ENCODE measurements around the gene RERE.
"Not testable (repeated sequence)": the region's sequence is repeated elsewhere in the genome, so short reads cannot be mapped to it uniquely, and the experiment has no call there.

RERE gene

GRCh38 chr1:8752411-8752810 is 65.0 kb downstream of the RERE start:
- DNase-seq (ENCODE audit: low read depth in 2 of 2), result no peak

DNA sequence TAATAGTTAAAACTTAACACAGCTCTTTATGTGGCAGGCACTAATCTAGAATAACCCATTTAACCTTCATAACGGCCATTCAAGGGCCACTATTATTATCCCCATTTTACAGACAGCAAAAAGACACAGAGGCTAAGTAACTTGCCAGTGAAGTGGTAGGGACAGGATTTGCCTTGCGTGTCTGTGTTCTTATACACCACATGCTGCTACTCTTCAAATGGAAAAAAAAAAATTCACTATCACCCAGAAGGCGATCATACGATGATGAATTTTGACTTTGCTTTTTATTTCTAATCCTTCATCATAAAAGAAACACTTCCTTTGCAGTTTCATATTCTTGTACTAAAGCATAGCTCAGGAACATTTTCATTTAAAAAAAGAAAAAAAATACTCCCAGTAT is 65.5 kb downstream of the RERE start:
- no peak for DNase-seq (ENCODE audit: low read depth in 2 of 2)

- DNase-seq (ENCODE audit: low read depth in 2 of 2), result no peak
Observed at GRCh38 chr1:8747879-8748825, 69.3 kb downstream of the RERE start.

DNA sequence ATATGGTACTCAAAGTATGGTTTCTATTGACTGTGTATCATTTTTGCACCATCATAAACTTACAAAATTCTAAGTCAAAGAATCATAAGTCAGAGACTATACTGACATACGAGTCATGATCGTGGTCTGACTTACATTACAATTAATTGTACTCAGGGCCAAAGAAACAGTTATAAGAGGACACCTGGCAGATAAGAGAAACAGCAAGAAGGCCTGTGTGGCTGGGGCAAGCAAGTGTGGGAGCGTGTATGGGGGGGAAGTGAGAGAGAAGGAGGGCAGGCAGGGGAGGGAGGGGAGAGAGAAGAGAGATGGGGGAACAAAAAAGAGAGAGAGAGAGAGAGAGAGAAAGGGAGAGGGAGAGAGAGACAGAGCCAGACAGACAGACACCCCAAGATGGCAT is 70.9 kb downstream of the RERE start:
- DNase-seq (ENCODE audit: low read depth in 2 of 2), result no peak

- no peak for DNase-seq (ENCODE audit: low read depth in 2 of 2)
Observed at GRCh38 chr1:8745749-8746390, 71.6 kb downstream of the RERE start.

DNA sequence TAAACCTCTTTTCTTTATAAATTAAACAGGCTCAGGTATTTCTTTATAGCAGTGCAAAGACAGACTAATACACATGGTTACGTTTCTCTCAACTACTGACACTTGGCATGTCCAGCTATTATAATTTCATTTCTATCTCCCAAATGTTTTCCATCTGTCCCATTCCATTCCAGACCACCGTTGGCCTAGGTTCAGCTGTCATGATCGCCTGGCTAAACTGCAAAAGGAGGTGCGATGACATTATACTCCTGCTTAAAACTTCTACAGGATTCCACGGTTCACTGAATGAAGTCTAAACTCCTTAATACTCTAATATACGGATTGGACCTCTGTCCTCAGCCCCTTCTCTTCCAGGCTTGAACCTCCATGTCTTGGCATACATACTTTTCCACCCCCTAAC is 72.1 kb downstream of the RERE start:
- DNase-seq (ENCODE audit: low read depth in 2 of 2), result no peak

- no peak for DNase-seq (ENCODE audit: low read depth in 2 of 2)
Observed at GRCh38 chr1:8742022-8742924, 75.2 kb downstream of the RERE start.

GRCh38 chr1:8740034-8740449 is 77.4 kb downstream of the RERE start:
- DNase-seq (ENCODE audit: low read depth in 2 of 2), result no peak

DNA sequence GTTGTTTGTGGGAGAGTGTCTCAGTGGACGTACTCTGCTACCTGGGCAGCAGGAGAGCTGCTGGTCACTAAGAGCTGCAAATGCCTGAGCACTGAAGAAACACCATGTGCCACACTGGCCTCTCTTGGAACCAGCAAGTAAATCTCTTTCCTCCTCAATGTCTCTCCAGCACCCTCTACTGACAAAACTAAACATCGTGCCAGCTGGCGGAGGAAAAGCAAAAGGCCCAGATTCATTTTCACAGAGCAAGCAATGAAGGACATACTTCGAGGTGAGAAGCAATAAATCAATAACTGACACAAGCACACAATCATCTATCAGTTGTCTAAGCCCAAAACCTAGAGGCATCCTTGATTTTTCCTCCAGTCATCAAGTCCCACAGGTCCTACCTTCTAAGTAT is 78.1 kb downstream of the RERE start:
- no peak for DNase-seq (ENCODE audit: low read depth in 2 of 2)

DNA sequence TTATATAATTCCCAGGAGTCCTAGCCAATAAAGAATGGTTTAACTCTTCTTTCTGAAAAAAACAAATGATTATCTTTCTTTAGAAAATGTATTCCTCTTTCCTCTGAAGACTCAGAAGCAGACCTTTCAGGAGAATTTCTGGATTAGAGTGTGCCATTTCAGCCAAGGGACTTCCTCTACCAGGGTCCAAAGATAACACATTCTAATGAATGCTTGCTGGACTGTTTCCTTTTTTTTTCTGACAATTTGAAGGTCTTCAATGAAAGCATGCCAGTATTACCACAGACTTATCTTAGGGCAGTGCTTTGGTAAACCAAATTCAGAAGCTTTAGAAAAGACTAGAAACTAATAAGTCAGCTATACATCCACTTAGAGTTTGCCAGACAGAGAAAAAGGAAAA is 80.5 kb downstream of the RERE start:
- no peak for DNase-seq (ENCODE audit: low read depth in 2 of 2)

DNA sequence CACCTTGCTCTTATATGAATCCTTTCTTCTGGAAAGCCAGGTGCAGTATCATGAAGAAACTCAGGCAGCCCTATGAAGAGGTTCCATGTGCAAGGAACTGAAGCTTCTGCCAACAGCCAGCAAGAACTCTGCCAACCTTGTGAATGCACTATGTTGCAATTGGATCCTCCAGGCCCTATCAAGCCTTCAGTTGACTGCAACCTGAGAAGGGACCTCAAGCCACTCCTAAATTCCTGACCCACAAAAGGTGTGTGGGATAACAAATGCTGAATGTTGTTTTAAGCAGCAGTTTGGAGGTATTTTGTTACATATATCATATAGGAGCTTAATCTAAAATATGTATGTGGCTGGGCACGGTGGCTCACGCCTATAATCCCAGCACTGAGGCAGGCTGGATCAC is 84.0 kb downstream of the RERE start:
- no peak for DNase-seq (ENCODE audit: low read depth in 2 of 2)

DNA sequence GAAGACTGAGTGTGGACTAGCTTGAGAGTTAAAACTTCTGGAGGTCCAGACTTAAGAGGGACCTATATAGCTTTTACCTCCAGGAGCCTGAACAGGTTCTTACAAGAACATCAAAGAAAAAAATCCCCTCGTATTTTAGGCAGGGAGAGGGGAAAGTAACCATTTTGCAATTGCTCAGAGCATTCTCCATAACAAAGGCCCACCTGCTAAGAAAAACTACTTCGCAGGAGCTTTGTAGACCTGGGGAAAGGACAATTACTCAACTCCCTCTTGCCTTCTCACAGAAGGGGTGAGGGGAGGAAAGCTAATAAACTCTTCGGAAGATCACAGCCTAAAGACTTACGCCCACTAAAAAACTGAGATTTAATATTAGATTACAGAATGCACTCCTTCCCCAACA is 86.3 kb downstream of the RERE start:
- no peak for DNase-seq (ENCODE audit: low read depth in 2 of 2)

DNA sequence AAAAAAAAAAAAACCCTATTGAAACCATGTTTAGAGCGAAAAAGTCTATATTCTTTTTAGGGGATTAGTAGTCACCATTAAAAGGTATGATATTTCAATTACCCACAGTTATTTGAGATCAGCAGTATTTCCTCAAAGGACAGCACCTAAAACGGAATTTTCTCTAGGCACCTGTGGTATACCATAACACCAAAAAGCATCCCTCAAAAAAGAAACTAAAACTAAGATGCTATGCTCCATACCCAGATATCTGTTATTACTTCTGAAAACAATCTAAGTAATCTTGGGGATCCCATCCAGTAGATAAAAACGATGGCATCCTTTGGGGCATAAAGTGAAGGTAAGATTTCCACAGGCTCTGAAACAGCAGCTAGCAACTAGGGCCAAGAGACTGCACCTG is 89.0 kb downstream of the RERE start:
- DNase-seq (ENCODE audit: low read depth in 2 of 2), result no peak

DNA sequence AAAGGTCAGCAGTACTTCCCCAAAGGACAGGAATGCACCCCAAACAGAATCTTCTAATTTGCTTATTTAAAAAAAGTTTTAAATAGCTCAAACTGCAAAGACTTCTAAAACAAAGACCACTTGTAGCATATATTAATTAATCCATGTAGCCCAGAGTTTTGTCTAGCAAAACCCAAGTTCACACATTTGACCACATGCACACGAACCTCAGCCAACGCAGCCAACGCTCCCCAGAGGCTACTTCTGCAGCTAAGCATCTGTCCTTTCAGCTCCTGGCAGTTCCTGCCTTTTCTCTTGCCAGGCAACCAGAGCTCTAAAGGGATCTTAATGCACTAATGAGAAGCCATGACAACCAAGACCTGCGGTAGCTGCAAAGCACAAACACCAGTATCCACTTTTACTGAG is 89.6 kb downstream of the RERE start:
- no peak for DNase-seq (ENCODE audit: low read depth in 2 of 2)

- DNase-seq (ENCODE audit: low read depth in 2 of 2), result not testable (repeated sequence)
Observed at GRCh38 chr1:8727316-8727715, 90.1 kb downstream of the RERE start.

GRCh38 chr1:8726801-8727186 is 90.6 kb downstream of the RERE start:
- not testable (repeated sequence) for DNase-seq (ENCODE audit: low read depth in 2 of 2)

GRCh38 chr1:8723010-8723409 is 94.4 kb downstream of the RERE start:
- DNase-seq (ENCODE audit: low read depth in 2 of 2), result no peak

DNA sequence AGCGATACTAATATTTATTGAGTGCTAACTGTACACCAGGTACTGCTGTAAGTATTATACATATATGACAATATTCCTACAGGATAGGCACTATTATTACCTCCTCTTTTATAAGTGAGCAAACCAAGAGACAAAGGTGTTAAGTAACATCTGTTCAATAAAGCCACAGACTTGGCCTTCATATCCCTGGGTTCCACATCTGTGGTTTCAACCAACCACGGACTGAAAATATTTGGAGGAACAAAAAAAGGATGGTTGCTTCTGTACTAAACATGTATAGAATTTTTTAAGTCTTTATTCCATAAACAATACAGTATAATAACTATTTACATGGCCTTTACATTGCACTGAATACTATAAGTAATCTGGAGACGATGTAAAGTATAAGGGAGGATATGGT is 95.1 kb downstream of the RERE start:
- no peak for DNase-seq (ENCODE audit: low read depth in 2 of 2)

DNA sequence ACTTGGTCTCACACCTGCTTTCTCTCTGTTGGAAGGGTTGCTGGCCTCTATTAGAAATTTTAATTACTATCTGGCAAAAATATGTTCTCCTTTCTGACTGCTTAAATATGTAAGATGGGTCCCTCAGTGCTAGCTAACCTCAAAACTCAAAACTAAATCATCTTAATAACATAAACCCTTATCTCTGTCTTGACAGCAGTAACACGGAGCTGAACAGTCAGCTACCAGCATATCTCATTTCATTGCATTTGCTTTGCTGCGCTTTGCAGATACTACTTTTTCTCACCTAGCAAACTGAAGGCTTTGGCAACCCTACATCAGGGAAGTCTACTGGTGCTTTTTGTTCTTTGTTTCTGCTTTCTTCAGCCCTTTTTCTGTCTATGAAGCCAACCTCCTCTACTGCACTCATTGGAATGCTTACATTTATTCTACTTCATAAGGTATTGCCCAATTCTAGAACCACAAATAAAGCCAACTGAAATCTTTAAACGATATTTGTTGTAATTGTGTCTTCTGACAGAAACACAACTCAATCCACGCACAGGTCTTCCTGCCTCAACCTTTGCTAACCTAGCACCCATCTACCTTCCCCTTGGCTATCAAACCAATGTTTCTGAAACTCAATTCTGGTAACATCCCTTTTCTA is 95.6 kb downstream of the RERE start:
- DNase-seq (ENCODE audit: low read depth in 2 of 2), result no peak

DNA sequence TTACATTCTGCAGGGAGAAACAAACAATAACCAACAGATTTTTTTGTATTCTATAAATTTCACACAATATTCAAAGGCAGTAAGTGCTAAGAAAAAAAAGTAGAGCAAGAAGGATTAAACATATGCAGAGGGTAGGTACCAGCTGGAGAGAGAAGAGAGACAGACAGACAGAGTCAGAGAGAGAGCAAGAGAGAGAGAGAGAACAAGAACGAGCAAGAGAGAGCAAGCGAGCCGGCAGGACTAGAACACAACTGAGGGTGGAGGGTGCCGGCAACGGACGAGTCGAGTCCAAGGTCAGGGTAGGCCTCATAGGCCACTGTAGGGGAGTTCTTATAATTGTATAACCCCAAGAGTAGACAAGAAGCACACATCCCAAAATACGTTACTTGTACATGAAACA is 97.1 kb downstream of the RERE start:
- DNase-seq (ENCODE audit: low read depth in 2 of 2), result no peak

- DNase-seq (ENCODE audit: low read depth in 2 of 2), result no peak
Observed at GRCh38 chr1:8718850-8719361, 98.5 kb downstream of the RERE start.

DNA sequence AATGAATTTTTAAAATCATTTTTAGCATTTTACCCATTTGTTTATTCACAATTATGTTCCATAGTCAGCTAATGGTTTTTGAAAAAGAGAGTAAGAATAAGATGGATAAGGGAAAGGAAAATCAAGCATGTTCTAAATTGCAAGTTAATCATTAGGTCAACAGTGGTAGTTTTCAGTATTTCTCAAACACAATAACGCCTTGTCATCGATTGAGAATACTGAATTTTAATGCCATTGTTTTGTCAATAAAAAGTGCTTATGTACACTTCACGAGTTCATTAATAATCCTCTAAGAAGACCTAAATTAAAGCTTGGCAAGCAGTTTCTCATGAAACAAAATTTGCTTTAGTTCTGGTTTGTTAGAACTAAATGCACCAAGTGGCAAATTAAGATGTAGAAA is 100.3 kb downstream of the RERE start:
- no peak for DNase-seq (ENCODE audit: low read depth in 2 of 2)
